NCI-H446 treated with DMSO at 0.1 percent for 48 hours (cell line): ENCODE results near the gene CDKL1.
"Not testable (repeated sequence)": the region's sequence is repeated elsewhere in the genome, so short reads cannot be mapped to it uniquely, and the experiment has no call there.

Experiments used
- DNase-seq: peaks from one replicate; lab custom pipeline; 2025; lab: John Stamatoyannopoulos, UW

The CDKL1 gene

GRCh38 chr14:50387548-50387947 lies 9.1 kb downstream of the CDKL1 start:
- DNase-seq = no peak

DNA sequence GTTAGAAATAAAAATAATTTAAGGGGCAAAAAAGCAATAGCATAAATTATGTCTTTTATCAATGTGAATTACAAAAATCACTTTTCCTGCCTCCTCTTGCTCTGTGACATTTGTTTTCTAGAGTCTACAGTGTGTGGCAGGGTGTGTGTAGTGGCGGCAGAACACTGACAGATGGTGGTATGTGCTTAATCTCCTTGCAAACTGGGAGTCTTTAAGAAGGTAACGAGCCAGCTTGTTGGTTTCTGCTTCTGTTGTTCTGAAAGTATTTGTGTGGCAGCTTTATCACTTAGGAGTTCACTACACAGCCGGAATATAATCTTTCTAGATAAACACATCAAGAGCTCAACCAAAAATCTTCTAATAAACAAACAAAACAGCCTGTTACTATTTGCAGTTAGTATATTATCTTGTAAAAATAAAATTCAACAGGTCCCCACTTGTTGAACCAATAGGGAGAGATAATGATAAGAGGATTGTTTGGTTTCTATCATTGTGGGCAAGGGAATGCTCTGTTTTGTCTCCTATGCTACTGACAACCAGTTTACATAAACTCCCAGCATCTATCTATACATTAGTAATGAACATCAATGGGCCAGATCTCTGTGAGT lies 13.0 kb downstream of the CDKL1 start:
- DNase-seq = peak; percentile 39

DNA sequence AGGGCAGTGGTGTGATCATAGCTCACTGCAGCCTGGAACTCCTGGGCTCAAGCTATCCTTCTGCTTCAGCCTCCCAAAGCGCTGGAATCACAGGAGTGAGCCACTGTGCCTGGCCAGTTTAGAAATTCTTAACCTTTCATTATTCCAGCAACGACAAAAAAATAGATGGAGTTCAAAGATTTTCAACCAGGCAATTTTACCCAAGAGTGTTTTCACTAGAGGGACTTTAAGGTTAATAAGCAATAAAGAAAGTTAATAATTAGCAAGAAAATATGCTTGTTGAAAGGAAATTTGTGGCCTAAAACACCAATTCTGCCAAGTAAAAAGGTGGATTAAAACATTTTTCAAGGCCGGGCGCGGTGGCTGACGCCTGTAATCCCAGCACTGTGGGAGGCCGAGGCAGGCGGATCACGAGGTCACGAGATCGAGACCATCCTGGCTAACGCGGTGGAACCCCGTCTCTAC lies 14.8 kb downstream of the CDKL1 start:
- no peak for DNase-seq

DNA sequence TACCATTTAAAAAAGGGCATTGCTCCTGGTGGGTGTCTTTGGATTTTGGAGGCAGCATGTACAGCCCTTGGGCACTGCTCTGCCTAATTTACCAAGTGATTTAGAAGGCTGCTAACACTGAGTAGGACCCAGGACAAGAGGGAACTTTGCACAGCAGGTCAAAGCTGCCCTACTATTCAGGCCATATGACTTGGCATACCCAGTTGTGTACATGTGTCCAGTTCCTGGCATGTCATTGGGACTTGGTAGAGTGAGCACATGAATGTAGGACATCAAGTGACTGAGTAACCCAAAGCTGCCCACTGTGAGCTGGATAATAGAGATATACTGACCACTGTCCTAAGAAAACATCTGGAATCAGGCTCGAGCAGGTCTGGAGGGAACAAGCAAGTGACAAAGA lies 15.7 kb downstream of the CDKL1 start:
- no peak for DNase-seq

DNA sequence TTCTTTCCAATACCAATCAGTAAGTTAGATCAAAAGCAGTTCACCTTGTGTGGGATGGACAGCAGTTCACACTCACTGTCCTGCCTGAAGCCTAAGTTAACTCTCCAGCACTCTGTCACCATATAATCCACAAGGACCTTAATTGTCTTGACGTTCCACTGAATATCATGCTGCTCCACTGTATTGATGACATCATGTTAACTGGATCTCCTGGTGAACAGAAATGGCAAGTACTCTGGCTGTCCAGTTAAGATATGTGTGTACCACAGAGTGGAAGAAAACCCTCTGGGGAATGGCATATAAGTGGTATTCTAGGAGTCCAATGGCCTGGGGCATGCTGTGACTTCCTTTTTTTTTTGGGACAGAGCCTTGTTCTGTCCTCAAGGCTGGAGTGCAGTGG lies 16.2 kb downstream of the CDKL1 start:
- no peak for DNase-seq

- no peak for DNase-seq
Measured at GRCh38 chr14:50379563-50379962, 17.1 kb downstream of the CDKL1 start.

GRCh38 chr14:50377550-50378085 lies 19.1 kb downstream of the CDKL1 start:
- DNase-seq = no peak

DNA sequence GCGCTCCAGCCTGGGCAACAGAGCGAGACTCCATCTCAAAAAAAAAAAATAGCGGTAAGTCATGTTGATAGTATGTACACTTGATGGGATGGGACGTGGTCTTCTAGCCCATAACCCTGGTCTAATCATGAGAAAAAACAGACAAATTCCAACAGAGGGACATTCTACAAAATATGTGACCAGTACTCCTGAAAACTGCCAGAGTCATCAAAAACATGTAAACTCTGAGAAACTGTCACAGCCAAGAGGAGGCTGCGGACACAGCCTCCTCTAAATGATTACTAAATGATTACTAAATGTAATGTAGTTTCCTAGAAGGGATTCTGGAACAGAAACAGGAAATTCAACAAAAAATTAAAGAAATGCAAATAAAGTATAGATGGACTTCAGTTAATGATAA lies 20.9 kb downstream of the CDKL1 start:
- no peak for DNase-seq

DNA sequence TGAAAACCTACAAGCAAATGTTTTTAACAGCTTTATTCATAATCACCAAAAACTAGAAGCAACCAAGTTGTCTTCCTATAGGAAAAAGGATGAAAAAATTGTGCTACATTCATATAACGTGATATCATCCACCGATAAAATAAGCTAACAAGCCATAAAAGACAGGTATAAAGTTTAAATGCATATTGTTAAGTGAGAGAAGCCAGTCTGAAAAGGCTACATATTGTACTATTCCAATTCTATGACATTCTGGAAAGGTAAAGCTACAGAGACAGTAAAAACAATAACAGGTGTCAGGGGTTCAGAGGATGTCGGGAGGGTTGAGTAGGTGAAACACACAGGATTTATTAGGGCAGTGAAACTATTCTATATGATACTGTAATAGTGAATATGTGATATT lies 22.7 kb downstream of the CDKL1 start:
- no peak for DNase-seq

GRCh38 chr14:50371546-50371945 lies 25.1 kb downstream of the CDKL1 start:
- DNase-seq = no peak

- DNase-seq = no peak
Measured at GRCh38 chr14:50366589-50366988, 30.1 kb downstream of the CDKL1 start.

DNA sequence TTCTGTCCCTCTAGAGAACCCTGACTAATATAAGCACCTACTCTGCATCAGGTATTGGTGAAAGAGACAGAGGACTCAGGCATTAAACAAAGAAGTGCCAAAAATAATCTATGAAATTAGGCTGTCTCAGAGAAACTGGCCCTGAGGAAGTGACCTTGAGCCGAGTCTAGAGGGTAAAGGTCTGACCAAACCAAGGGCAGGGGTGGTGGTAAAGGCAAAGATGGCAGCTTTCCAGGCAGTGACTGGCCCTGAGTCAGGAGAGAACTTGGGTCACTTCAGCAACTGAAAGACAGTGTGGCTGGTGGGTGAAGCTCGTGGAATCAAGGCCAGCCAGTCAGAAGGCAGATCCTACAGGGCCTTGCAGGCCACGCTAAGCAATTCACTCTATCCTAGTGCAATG lies 30.6 kb downstream of the CDKL1 start:
- no peak for DNase-seq

DNA sequence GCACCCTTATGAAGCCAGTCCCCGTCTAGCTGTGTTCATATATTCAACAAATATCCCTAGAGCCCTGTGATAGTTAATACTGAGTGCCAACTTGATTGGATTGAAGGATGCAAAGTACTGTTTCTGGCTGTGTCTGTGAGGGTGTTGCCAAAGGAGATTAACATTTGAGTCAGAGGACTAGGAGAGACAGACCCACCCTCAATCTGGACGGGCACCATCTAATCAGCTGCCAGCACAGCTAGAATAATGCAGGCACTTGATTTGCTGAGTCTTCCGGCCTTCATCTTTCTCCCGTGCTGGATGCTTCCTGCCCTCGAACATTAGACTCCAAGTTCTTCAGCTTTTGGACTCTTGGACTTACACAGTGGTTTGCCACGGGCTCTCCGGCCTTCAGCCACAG lies 31.1 kb downstream of the CDKL1 start:
- peak; percentile 40 for DNase-seq

- DNase-seq = no peak
Measured at GRCh38 chr14:50364792-50365191, 31.9 kb downstream of the CDKL1 start.

GRCh38 chr14:50363714-50364111 lies 33.0 kb downstream of the CDKL1 start:
- DNase-seq = no peak

DNA sequence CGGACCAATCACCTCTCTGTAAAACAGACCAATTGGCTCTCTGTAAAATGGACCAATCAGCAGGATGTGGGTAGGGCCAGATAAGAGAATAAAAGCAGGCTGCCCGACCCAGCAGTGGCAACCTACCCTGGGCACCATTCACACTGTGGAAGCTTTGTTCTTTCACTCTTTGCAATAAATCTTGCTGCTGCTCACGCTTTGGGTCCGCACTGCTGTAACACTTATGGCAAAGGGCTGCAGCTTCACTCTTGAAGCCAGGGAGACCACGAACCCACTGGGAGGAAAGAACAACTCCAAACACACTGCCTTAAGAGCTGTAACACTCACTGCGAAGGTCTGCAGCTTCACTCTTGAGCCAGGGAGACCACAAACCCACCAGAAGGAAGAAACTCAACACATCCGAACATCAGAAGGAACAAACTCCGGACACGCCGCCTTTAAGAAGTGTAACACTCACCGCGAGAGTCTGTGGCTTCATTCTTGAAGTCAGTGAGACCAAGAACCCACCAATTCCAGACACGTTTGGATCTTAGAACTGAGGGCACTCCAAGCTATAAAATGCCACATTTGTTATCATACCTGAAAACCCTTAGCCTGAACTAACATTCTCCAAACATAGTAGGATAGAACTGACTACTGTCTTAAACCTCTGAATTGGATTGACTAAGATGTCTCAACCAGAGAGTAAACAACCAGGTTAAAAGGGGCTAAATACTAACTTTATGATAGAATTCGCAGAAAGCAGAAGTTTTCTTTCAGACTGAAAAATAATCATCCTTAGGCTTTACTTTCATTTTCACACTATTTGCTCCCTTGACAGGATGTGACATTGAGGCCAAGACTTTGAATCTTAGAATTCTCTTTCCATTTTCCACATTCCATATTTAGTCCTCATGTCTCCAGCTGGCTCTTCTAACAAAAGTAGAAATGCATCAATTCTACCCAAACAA lies 33.6 kb downstream of the CDKL1 start:
- no peak for DNase-seq

DNA sequence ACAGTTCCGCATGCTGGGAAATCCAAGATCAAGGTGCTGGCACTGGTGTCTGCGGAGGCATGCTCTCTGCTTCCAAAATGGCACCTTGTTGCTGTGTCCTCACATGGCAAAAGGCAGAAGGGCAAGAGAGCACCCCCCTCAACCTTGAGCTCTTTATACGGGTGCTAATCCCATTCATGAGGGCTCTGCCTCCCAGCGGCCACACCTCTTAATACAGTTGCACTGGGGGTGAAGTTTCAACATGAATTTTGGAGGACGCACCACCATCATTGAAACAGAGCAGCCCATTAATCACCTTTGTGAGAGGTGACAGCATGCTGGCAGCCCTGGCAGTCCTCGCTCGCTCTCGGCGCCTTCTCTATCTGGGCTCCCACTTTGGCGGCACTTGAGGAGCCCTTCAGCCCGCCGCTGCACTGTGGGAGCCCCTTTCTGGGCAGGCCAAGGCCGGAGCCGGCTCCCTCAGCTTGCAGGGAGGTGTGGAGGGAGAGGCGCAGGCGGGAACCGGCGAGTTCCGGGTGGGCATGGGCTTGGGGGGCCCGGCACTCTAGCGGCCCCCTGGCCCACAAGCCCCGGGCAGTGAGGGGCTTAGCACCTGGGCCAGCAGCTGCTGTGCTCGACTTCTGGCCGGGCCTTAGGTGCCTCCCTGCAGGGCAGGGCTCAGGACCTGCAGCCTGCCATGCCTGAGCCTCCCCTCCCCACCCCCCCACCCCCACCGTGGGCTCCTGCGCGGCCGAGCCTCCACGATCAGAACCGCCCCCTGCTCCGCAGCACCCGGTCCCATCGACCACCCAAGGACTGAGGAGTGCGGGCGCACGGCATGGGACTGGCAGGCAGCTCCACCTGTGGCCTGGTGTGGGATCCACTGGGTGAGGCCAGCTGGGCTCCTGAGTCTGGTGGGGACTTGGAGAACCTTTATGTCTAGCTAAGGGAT lies 34.9 kb downstream of the CDKL1 start:
- not testable (repeated sequence) for DNase-seq

DNA sequence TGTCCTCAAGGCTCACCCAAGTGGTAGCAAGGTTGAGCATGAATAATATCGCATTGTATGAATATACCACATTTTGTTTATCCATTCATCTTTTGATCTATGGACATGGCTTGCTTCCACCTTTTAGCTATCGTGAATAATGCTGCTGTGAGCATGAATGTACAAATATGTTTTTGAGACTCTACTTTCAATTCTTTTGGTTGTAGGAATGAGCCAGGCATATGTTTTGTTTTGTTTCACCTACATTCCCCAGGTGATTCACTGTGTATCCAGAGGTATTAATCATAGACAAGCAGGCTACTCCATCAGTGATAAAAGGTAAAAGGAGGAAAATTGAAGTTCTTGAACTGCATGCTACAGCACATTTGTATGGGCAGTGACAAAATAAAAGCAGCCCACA lies 35.8 kb downstream of the CDKL1 start:
- no peak for DNase-seq

DNA sequence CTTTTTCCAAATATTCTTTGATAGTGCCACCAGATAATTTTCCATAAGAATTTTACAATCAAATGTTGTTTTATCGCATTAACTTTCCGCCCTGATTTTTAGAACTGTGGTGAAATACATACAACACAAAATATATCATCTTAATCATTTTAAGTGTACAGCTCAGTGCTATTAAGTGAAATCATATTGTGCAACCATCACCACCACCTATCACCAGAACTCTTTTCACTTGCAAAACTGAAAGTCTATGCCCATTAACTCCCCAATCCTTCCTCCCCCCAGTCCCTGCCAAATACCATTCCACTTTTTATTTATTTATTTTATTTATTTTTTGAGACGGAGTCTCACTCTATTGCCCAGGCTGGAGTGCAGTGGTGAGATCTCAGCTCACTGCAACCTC lies 36.6 kb downstream of the CDKL1 start:
- no peak for DNase-seq

DNA sequence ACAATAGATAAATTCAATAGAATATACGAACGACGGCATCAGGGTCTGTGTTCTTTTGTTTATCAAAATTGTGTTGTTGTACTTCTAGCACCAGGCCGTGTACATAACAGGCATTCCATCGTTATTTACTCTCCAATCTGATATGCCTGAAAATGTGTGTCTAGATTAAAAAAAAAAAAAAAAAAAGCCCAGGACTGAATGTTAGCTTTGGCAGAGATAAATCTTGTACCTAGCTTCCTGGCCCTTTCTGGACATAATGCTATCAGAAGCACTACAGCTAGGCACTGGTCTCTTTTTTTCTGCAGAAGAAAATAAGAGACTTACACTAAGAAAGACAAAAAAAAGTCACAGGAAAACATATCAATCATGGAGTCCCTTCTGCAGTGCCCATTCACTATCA lies 37.0 kb downstream of the CDKL1 start:
- no peak for DNase-seq

- no peak for DNase-seq
Measured at GRCh38 chr14:50357753-50358395, 38.8 kb downstream of the CDKL1 start.

DNA sequence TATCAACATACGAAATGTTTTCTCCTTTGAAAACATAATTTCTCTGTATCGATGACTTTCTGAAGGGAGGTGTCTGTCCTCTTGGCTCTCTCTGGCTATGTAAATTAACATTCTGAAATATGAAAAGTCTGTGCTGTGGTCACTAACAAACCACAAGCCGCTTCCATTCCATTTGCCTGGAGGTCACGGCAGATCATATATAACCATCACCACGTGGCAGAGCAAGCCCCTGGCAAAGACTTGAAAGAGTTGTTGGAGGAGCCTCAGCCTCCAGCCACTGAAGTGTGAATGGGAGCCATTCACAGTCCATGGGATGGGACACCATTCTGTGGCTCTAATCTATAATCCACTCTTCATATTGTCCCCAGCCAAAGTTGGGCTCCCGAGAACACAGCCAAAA lies 39.6 kb downstream of the CDKL1 start:
- DNase-seq = no peak
